ENCODE measurements around the gene CHRM2.

CHRM2 gene

GRCh38 chr7:136969761-136970160, 101.3 kb downstream of the CHRM2 start:
- H3K27me3 ChIP-seq = no peaks in the 10 kb centered on the region
- no peak overlapping the region for H3K27ac ChIP-seq
- intact Hi-C loops (cut with DNase I; ENCODE audit: low total_unique reads) = no loop called here
- H3K36me3 ChIP-seq = no peaks in the 10 kb centered on the region
- H3K4me1 ChIP-seq = no peaks in the 10 kb centered on the region
- no peak overlapping the region for H3K4me3 ChIP-seq
- H3K9me3 ChIP-seq = no peaks in the 10 kb centered on the region
- no peak for TF ChIP-seq CTCF (IDR thresholded peaks at IDR 0.05)
- DNase-seq = no peak

GRCh38 chr7:136971776-136972175, 103.3 kb downstream of the CHRM2 start:
- Histone ChIP-seq H3K27me3 (no peaks in the 10 kb centered on the region), H3K27ac (no peak overlapping the region), H3K36me3 (no peaks in the 10 kb centered on the region), H3K9me3 (no peaks in the 10 kb centered on the region), H3K4me3 (no peak overlapping the region), H3K4me1 (no peaks in the 10 kb centered on the region)
- no peak for DNase-seq
- intact Hi-C loops (cut with DNase I; ENCODE audit: low total_unique reads) = no loop called here
- no peak for TF ChIP-seq CTCF (IDR thresholded peaks at IDR 0.05)

GRCh38 chr7:136976504-136977251, 108.2 kb downstream of the CHRM2 start:
- no peak for DNase-seq
- intact Hi-C loops (cut with DNase I; ENCODE audit: low total_unique reads) = no loop called here

GRCh38 chr7:136993377-136993776, 124.9 kb downstream of the CHRM2 start:
- TF ChIP-seq CTCF (IDR thresholded peaks at IDR 0.05) = no peak
- Histone ChIP-seq H3K4me1 (no peaks in the 10 kb centered on the region), H3K27ac (no peak overlapping the region), H3K4me3 (no peak overlapping the region), H3K36me3 (no peaks in the 10 kb centered on the region), H3K27me3 (no peaks in the 10 kb centered on the region), H3K9me3 (peaks cover 0 to 3% (median 0%) of the 10 kb centered on the region in 3 donors)
- no peak for DNase-seq
- intact Hi-C loops (cut with DNase I; ENCODE audit: low total_unique reads) = no loop called here

More at GRCh38 chr7:136976504-136977251, 108.2 kb downstream of the CHRM2 start:
- no peak for TF ChIP-seq CTCF (IDR thresholded peaks at IDR 0.05)
- H3K27me3 ChIP-seq = no peaks in the 10 kb centered on the region
- no peak overlapping the region for H3K4me3 ChIP-seq
- no peak overlapping the region for H3K27ac ChIP-seq
- no peaks in the 10 kb centered on the region for H3K36me3 ChIP-seq
- H3K9me3 ChIP-seq = no peaks in the 10 kb centered on the region
- no peaks in the 10 kb centered on the region for H3K4me1 ChIP-seq

GRCh38 chr7:136997735-136998134, 129.3 kb downstream of the CHRM2 start:
- intact Hi-C loops (cut with DNase I; ENCODE audit: low total_unique reads) = no loop called here
- Histone ChIP-seq H3K9me3 (no peaks in the 10 kb centered on the region), H3K4me3 (no peak overlapping the region), H3K27me3 (no peaks in the 10 kb centered on the region), H3K4me1 (no peaks in the 10 kb centered on the region), H3K27ac (no peak overlapping the region), H3K36me3 (no peaks in the 10 kb centered on the region)
- no peak for TF ChIP-seq CTCF (IDR thresholded peaks at IDR 0.05)
- DNase-seq = no peak
